Peyer's patch (tissue), 4 donors: ENCODE results near the gene ATL1.

Experiments used
- POLR2A ChIP-seq, 2 donors: fragments of 450-650 bp; IDR thresholded peaks; one replicate each; pipeline ENCODE4 v1.5.1; 2017; ENCODE audit warnings: antibody characterized with exemption in 2 of 2, mild to moderate bottlenecking in 2 of 2, moderate library complexity in 2 of 2
- TF ChIP-seq, protein P1 (sequence below), 6 experiments: fragments of 450-650 bp in 4 of 6; fragments of 200-600 bp in 2 of 6; sonication (generic) in 1 of 6; IDR thresholded peaks; one replicate each; pipeline ENCODE4 v1.5.1; 2017 to 2019; ENCODE audit warnings: antibody characterized with exemption in 6 of 6, mild to moderate bottlenecking in 3 of 6, moderate library complexity in 1 of 6

DNA sequence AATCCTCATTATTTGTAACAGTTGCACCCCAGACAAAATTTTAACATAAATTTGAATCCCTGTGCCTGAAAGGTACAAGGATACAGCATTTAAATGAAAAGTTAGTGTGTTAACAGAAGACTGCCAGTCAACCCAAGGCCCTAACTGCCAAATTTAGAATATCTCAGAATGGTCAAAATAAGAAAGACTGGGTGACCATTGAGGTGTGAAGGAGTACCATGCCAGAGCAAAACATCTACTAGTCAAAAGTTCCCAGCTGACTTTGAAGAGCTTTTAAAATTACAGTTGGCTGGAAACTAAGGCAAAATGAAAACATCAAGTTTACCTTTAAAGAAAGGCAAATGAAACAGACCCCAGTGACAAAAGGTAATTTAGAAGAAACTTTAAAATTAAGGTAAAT lies 89.7 kb downstream of the ATL1 start:
- TF ChIP-seq POLR2A (IDR thresholded peaks at IDR 0.05) = no peak
- TF ChIP-seq, protein P1, sequence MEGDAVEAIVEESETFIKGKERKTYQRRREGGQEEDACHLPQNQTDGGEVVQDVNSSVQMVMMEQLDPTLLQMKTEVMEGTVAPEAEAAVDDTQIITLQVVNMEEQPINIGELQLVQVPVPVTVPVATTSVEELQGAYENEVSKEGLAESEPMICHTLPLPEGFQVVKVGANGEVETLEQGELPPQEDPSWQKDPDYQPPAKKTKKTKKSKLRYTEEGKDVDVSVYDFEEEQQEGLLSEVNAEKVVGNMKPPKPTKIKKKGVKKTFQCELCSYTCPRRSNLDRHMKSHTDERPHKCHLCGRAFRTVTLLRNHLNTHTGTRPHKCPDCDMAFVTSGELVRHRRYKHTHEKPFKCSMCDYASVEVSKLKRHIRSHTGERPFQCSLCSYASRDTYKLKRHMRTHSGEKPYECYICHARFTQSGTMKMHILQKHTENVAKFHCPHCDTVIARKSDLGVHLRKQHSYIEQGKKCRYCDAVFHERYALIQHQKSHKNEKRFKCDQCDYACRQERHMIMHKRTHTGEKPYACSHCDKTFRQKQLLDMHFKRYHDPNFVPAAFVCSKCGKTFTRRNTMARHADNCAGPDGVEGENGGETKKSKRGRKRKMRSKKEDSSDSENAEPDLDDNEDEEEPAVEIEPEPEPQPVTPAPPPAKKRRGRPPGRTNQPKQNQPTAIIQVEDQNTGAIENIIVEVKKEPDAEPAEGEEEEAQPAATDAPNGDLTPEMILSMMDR (IDR thresholded peaks at IDR 0.05) = no peak
